Measurements from ENCODE around the gene CPNE4.

CPNE4 gene

GRCh38 chr3:131796558-131797198 lies 238.1 kb downstream of the CPNE4 start:
- DNase-seq (ENCODE audit: low read depth) = no peak

DNA sequence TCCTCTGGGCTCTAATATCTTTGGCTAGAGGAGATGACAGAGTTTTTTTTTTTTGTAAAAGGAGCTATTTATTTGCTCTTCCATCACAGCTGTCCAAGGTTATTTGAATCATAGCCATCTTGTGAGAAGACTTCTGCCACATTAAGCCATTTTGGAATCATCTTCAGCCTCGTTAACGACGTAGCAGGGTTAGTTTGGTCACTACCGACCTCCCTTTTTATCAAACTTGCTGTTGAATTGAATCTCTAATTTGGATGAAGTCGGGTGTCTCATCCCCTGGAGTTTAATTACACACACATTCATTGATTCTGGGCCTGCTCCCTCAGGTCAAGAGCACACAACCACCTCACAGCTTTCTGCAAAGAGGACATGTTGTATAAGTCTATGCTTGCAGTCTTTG lies 238.7 kb downstream of the CPNE4 start:
- DNase-seq (ENCODE audit: low read depth) = no peak

GRCh38 chr3:131795390-131796090 lies 239.3 kb downstream of the CPNE4 start:
- DNase-seq (ENCODE audit: low read depth) = peak; percentile 83

DNA sequence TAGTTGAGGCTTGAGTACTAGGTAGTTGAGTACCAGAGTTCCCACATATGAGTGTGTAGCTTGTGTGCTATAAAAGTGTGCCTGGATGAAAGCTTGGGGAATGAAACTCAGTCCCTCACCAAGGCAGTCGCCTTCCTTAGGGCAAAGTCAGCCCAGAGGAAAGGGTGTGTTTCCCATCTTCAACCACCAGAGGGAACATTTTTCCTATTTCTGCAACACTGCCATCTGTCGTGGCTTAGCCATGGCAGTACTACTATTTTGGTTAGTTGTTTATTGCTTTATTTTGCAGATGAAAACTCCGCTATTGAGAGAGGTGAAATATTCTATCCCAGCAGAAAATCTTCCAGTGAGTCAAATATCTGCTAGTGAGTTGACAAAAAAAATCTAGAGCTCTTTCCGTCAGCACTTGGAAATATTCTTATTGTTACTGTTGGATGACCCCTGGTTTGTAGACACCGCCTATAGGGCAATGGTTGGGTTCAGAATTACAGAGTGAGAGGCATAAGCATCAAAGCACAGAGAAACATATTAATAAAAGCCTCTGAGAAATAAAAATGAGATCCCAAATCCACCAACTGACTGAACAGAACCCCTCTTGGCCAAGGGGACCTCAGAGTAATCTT lies 239.9 kb downstream of the CPNE4 start:
- DNase-seq (ENCODE audit: low read depth) = peak; percentile 41

GRCh38 chr3:131793870-131794269 lies 240.9 kb downstream of the CPNE4 start:
- DNase-seq (ENCODE audit: low read depth) = no peak

- DNase-seq (ENCODE audit: low read depth) = no peak
Measured at GRCh38 chr3:131789188-131789587, 245.6 kb downstream of the CPNE4 start.

DNA sequence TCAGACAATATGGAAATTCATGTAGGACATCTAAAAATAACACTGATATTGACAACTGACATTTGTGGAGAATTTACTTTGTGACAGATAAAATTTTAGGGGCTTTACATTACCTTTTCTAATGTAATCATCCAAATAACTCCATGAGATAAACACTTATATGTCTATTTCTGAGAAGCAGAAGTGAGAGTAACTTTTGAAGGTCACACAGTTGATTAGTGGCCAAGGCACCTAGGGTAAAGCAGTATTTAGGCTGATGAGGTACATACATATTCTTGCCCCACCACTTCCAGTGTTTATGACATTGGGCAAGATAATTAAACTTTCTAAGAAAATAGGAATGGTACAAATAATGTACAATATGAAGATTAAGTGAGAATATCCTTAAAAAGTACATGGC lies 248.4 kb downstream of the CPNE4 start:
- no peak for DNase-seq (ENCODE audit: low read depth)

GRCh38 chr3:131782751-131783150 lies 252.1 kb downstream of the CPNE4 start:
- no peak for DNase-seq (ENCODE audit: low read depth)

GRCh38 chr3:131778526-131778925 lies 256.3 kb downstream of the CPNE4 start:
- DNase-seq (ENCODE audit: low read depth) = no peak

GRCh38 chr3:131775650-131776049 lies 259.2 kb downstream of the CPNE4 start:
- no peak for DNase-seq (ENCODE audit: low read depth)

DNA sequence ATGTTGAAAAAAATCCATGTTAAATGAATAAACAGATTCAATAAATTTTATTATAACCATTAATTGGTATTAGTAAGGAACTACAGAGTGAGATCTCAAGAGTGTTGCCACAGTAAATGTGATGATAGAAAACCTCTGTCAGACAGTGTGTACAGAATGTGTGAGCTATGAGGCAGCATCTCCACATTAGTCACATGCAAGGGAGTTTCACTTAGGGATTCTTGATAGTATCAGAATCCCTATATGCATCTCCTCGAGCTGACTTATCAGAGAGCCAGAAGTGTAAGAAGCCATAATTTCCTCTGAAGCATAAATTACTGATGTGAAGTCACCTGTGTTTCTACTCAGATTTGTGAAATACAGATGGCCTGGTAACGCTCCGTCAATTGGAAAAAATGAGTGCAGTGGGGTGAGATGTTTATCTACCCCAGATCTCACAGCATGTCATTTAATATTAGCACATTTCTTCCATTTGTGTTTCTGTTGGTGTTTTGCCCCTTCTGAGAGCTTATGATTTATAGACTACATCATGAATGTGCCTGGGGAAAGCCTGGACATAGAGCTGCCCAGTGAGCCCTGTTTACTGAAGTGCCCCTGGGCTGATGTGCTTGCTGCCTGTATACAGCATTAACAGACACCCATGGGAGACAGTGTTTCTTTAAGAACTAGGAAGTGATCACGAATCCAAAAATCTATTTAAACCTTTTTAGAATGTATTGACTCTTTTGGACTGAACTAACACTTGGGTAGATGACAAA lies 262.4 kb downstream of the CPNE4 start:
- DNase-seq (ENCODE audit: low read depth) = no peak

- DNase-seq (ENCODE audit: low read depth) = no peak
Measured at GRCh38 chr3:131762981-131763564, 271.7 kb downstream of the CPNE4 start.

GRCh38 chr3:131756405-131756804 lies 278.4 kb downstream of the CPNE4 start:
- DNase-seq (ENCODE audit: low read depth) = no peak

DNA sequence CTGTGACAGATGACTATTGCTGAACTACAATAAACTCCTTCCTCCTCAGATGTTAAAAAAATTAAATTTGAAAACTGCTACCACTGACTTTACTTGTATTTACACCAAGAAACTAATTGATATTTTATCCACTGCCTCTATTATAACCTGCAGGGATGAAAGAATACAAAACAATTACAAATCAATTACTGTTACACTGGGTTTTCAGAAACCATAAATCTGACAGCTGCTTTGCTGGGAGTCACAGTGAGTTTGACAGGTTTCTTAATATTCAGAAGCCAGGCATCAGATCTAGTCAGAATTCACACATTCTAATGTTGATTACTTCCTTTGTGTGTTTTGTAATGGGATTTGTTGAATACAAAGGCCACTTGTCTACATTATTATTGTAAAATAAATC lies 279.4 kb downstream of the CPNE4 start:
- no peak for DNase-seq (ENCODE audit: low read depth)

DNA sequence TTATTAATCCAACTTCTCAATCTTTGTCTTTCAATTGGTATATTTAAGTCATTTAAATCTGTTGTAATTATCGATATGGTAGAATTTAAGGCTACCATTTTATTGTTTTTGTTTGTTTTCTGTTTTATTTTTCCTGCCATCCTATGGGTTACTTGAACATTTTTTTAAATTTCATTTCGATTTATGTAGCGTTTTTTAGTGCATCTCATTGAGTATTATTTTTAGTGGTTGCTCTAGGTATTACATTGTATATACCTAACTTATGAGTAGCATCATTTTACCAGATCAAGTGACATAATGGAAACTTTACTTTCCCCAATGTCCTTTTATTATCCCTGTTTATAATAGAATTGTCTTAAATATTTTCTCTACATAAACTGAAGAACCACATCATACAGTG lies 284.6 kb downstream of the CPNE4 start:
- DNase-seq (ENCODE audit: low read depth) = no peak

- DNase-seq (ENCODE audit: low read depth) = no peak
Measured at GRCh38 chr3:131749826-131750225, 285.0 kb downstream of the CPNE4 start.

GRCh38 chr3:131747466-131747865 lies 287.3 kb downstream of the CPNE4 start:
- DNase-seq (ENCODE audit: low read depth) = no peak

GRCh38 chr3:131744765-131745164 lies 290.0 kb downstream of the CPNE4 start:
- DNase-seq (ENCODE audit: low read depth) = no peak

DNA sequence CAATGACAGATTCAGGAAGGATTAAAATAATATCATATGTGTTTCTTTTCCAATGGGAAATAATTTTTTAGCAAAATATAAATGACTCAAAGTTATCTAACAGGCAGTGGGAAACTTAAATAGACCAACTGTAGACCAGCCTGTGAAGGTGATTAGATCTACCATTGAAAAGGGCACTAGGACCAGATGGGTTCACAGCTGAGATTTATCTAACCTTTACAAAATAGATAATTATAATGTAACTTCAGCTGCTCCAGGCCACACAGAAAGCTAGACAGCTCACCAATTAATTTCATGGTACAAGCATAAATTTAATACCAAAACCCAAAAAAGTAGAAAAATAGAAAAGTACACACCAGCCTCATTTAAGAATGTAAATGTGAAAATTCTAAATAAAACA lies 291.7 kb downstream of the CPNE4 start:
- no peak for DNase-seq (ENCODE audit: low read depth)

- DNase-seq (ENCODE audit: low read depth) = no peak
Measured at GRCh38 chr3:131739211-131739610, 295.6 kb downstream of the CPNE4 start.

DNA sequence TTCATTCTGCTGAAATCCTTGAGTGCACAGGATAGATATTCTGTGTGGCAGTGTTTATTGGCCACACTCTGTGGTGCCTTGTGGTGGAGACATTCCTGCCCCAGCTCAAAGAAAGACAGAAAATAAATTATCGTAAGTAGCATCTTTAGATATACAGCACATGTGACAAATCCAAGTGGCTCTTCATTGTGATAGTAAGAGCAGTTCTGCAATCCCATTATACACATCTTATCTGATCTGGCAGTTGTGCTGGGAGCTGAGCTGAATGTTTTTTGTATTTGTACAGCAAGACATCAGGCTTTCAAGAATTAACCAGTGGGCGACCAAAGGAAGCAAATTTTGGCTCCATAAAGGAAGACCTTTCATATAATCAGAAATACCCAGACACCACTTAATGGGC lies 296.7 kb downstream of the CPNE4 start:
- DNase-seq (ENCODE audit: low read depth) = no peak

DNA sequence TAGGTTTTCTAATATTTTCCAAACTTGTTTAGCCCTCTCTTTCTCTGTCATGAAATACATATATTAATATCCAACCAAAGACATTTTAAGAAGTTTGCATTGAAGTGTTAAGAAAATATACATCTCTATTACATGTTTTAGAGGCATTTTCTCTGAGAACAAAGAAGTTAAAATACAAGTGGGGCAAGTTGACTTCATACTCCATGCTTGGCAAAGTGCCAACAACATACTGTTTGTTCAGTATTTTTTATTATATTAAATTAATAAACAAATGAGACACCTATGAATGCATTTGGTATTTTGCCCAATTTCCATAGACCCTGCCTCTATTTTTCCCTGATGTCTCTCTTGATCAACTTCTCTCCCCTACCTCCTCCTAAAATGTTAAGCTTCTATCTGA lies 299.3 kb downstream of the CPNE4 start:
- DNase-seq (ENCODE audit: low read depth) = no peak

Data from CMK (cell line).